Loucy (cell line): Measurements from ENCODE around the gene SLC6A6.

Source experiments
- H2AFZ ChIP-seq: fragments of 200-600 bp; sonication (generic); 2 replicates; pipeline ENCODE4 v1.6.0; 2016; ENCODE audit warnings: antibody characterized with exemption, mild to moderate bottlenecking, low read length, moderate library complexity
- H3F3A ChIP-seq: fragments of 200-600 bp; 2 replicates; pipeline ENCODE4 v1.6.0; 2016; ENCODE audit warnings: antibody characterized with exemption, low read depth, mild to moderate bottlenecking
- H3K27me3 ChIP-seq: fragments of 200-600 bp; sonication (generic); 2 replicates; pipeline ENCODE4 v1.6.1; 2014; ENCODE audit warnings: low read length, mild to moderate bottlenecking; ENCODE audit not compliant: insufficient read depth, poor library complexity, severe bottlenecking
- H3K36me3 ChIP-seq: fragments of 200-600 bp; sonication (generic); 2 replicates; pipeline ENCODE4 v1.6.1; 2016; ENCODE audit warnings: low read length; ENCODE audit not compliant: insufficient read depth
- H3K4me1 ChIP-seq: fragments of 200-600 bp; sonication (generic); 2 replicates; pipeline ENCODE4 v1.5.1; 2014; ENCODE audit warnings: low read length, mild to moderate bottlenecking; ENCODE audit not compliant: insufficient read depth, poor library complexity, severe bottlenecking
- H3K4me2 ChIP-seq: fragments of 200-600 bp; sonication (generic); 2 replicates; pipeline ENCODE4 v1.6.0; 2014; ENCODE audit warnings: antibody characterized with exemption, low read length, low read depth, mild to moderate bottlenecking; ENCODE audit not compliant: poor library complexity, severe bottlenecking
- H3K4me3 ChIP-seq: fragments of 200-600 bp; sonication (generic); 2 replicates; pipeline ENCODE4 v1.5.1; 2014; ENCODE audit warnings: low read length, mild to moderate bottlenecking, mixed read lengths; ENCODE audit not compliant: poor library complexity, severe bottlenecking
- H3K79me2 ChIP-seq: fragments of 200-600 bp; sonication (generic); 2 replicates; pipeline ENCODE4 v1.6.1; 2014; ENCODE audit warnings: low read length; ENCODE audit not compliant: insufficient read depth
- H3K9ac ChIP-seq: fragments of 200-600 bp; sonication (generic); 2 replicates; pipeline ENCODE4 v1.6.0; 2014; ENCODE audit warnings: mild to moderate bottlenecking, low read depth, low read length, moderate library complexity; ENCODE audit not compliant: poor library complexity, severe bottlenecking
- H3K9me2 ChIP-seq: fragments of 200-600 bp; sonication (generic); replicated peaks from 2 replicates; pipeline ENCODE4 v1.6.1; 2016; ENCODE audit warnings: low read depth, low read length, mixed read lengths
- H3K9me3 ChIP-seq: fragments of 200-600 bp; sonication (generic); 2 replicates; pipeline ENCODE4 v1.6.1; 2014; ENCODE audit warnings: mild to moderate bottlenecking, antibody characterized with exemption, low read length, low read depth; ENCODE audit not compliant: insufficient read depth
- H4K20me1 ChIP-seq: fragments of 200-600 bp; sonication (generic); 2 replicates; pipeline ENCODE4 v1.6.0; 2014; ENCODE audit warnings: antibody characterized with exemption, low read length, mild to moderate bottlenecking; ENCODE audit not compliant: insufficient read depth, poor library complexity, severe bottlenecking
- EZH2phosphoT487 ChIP-seq: fragments of 200-600 bp; IDR thresholded peaks from 2 replicates; pipeline ENCODE4 v1.6.1; 2018; ENCODE audit warnings: antibody characterized with exemption, mild to moderate bottlenecking, moderate library complexity, borderline replicate concordance
- TF ChIP-seq, protein P1 (sequence below): fragments of 200-600 bp; sonication (generic); conservative IDR thresholded peaks from 2 replicates; pipeline ENCODE4 v1.5.1; 2014; ENCODE audit warnings: mild to moderate bottlenecking, antibody characterized with exemption, low read length

The SLC6A6 gene

DNA sequence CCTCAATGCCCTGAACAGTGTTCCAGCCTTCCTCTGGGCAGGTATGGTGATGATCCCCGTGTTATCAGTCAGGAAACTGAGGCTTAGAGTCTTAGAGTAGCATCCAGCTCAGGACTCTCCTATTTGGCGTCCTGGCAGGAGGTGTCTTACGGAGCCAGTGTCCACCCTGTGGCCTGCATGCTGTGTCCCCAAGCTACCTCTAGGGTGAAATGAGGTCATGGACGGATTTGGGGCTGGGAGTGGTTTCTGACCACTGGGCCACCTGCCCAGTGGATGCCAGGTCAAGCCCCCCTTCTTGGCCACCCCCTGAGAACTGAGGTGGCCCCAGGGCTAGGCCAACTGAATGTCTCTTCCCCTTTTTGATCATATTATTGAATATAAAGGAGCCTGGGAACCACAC, 27.2 kb upstream of the SLC6A6 start:
- no peak for TF ChIP-seq EZH2phosphoT487
- TF ChIP-seq, protein P1, sequence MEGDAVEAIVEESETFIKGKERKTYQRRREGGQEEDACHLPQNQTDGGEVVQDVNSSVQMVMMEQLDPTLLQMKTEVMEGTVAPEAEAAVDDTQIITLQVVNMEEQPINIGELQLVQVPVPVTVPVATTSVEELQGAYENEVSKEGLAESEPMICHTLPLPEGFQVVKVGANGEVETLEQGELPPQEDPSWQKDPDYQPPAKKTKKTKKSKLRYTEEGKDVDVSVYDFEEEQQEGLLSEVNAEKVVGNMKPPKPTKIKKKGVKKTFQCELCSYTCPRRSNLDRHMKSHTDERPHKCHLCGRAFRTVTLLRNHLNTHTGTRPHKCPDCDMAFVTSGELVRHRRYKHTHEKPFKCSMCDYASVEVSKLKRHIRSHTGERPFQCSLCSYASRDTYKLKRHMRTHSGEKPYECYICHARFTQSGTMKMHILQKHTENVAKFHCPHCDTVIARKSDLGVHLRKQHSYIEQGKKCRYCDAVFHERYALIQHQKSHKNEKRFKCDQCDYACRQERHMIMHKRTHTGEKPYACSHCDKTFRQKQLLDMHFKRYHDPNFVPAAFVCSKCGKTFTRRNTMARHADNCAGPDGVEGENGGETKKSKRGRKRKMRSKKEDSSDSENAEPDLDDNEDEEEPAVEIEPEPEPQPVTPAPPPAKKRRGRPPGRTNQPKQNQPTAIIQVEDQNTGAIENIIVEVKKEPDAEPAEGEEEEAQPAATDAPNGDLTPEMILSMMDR = no peak
- no peak overlapping the region for H3K9ac ChIP-seq
- peaks cover 23% of the 10 kb centered on the region for H3K4me1 ChIP-seq
- H3K36me3 ChIP-seq = no peaks in the 10 kb centered on the region
- H3K79me2 ChIP-seq = no peaks in the 10 kb centered on the region
- H3K4me2 ChIP-seq = no peak overlapping the region
- no peak overlapping the region for H3K4me3 ChIP-seq
- no peaks in the 10 kb centered on the region for H3F3A ChIP-seq
- no peaks in the 10 kb centered on the region for H3K27me3 ChIP-seq
- no peak overlapping the region for H2AFZ ChIP-seq
- H3K9me2 ChIP-seq = no peaks in the 10 kb centered on the region
- H4K20me1 ChIP-seq = no peaks in the 10 kb centered on the region
- H3K9me3 ChIP-seq = no peaks in the 10 kb centered on the region

DNA sequence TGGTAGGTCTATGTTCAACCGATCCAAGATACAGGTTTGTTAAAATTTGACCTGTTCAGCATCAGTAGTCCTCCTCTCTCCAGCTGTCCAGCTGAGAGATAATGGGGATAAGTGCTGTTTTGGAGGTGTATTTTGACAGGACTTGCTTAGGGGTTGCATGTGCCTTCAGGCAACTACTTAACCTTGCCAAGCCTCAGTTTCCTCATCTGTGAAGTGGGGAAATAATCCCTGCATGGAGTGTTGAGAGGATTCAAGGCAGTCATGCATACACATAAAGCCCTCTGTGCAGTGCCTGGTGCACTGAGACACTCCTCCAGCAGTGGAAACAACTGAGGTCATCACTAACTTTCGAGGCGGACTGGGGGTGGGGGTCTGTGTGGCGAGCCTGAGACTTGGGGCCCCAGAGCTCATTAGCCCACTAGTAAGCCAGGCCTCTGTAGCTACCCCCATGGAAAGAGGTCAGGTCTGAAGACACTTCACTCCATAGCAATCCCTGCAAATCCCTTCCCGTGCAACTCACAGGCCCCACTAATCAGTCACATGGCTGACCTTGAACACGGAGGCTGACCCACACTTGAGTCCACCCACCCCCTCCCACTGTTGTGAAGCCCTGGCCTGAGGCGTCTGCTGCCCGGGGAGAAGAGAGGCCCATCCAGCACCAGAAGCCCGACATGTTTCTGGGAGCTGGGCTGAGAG, 25.9 kb upstream of the SLC6A6 start:
- Histone ChIP-seq H3K4me3 (no peak overlapping the region), H2AFZ (no peak overlapping the region), H3K9me3 (no peaks in the 10 kb centered on the region), H3K9ac (no peak overlapping the region), H4K20me1 (no peaks in the 10 kb centered on the region), H3K79me2 (no peaks in the 10 kb centered on the region), H3F3A (no peaks in the 10 kb centered on the region), H3K4me1 (peaks cover 23% of the 10 kb centered on the region), H3K27me3 (no peaks in the 10 kb centered on the region), H3K4me2 (no peak overlapping the region), H3K9me2 (no peaks in the 10 kb centered on the region), H3K36me3 (no peaks in the 10 kb centered on the region)
- TF ChIP-seq, protein P1 = no peak
- TF ChIP-seq EZH2phosphoT487 = no peak

DNA sequence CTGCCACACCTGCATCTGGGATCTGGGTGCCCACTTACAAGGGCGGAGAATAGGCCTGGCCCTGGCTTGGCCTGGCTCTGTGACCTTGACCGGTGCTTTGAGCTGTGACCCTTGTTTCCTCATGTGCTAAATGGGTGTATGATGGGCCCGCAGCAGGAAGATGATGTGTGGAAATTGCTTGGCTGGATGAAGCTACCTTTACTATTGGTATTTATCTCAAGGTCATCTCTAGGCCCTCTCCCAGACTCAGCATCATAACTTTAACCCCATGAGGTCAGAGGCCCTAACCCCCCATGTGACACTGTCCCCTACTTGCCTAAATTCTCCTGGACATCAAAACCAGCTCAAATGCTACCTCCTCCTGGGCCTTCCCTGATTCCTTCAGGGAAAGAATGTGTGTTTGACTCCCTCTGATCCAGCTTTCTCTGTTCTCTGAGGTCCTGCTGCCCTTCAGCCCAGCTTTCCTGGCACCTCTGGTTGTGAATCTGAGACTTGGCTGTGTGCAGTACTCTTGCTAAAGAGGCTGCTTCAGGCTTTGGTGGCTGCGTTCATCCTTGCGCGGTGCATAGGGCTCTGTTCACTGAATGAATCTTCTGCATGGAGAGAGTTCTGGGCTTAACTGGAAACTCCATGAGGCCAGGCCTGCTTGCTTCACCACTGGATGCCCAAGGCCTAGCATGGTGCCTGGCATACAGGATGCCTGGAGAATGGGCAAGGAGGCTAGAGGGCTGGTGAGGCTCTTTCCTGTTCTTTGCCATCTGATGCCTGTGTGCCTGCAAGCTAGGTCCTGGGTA, 25.2 kb upstream of the SLC6A6 start:
- H3K9me3 ChIP-seq = no peaks in the 10 kb centered on the region
- no peaks in the 10 kb centered on the region for H3F3A ChIP-seq
- H3K4me3 ChIP-seq = no peak overlapping the region
- TF ChIP-seq EZH2phosphoT487 = no peak
- TF ChIP-seq, protein P1 = no peak
- H2AFZ ChIP-seq = no peak overlapping the region
- peaks cover 23% of the 10 kb centered on the region for H3K4me1 ChIP-seq
- no peak overlapping the region for H3K9ac ChIP-seq
- H3K79me2 ChIP-seq = no peaks in the 10 kb centered on the region
- no peaks in the 10 kb centered on the region for H3K36me3 ChIP-seq
- H3K4me2 ChIP-seq = peak overlapping the region; percentile 33
- H4K20me1 ChIP-seq = no peaks in the 10 kb centered on the region
- H3K27me3 ChIP-seq = no peaks in the 10 kb centered on the region
- H3K9me2 ChIP-seq = no peaks in the 10 kb centered on the region
